Activated T-cell treated with anti-CD3 and anti-CD28 coated beads for 24 hours (primary cell): Measurements from ENCODE around the gene BCL2L13.
A peak's percentile ranks its signal among the peaks of the same experiment; 100 is the strongest.
"Not testable (repeated sequence)": the region's sequence is repeated elsewhere in the genome, so short reads cannot be mapped to it uniquely, and the experiment has no call there.

Source experiments
- DNase-seq: peaks from one replicate; pipeline ENCODE4 v3.0.0-alpha.2; 2020; ENCODE audit warnings: low read depth

Gene BCL2L13

GRCh38 chr22:17695986-17696385, 57.4 kb downstream of the BCL2L13 start:
- DNase-seq: no peak

DNA sequence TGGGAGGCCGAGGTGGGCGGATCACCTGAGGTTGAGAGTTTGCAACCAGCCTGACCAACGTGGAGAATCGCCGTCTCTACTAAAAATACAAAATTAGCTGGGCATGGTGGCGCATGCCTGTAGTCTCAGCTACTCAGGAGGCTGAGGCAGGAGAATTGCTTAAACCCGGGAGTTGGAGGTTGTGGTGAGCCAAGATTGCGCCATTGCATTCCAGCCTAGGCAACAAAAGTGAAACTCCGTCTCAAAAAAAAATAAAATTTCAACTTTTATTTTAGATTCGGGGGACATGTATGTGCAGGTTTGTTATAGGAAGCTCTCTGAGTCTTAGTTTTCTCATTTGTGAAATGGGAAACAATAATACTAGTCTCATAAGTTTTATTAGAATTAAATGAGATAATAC, 58.6 kb downstream of the BCL2L13 start:
- not testable (repeated sequence) for DNase-seq

DNA sequence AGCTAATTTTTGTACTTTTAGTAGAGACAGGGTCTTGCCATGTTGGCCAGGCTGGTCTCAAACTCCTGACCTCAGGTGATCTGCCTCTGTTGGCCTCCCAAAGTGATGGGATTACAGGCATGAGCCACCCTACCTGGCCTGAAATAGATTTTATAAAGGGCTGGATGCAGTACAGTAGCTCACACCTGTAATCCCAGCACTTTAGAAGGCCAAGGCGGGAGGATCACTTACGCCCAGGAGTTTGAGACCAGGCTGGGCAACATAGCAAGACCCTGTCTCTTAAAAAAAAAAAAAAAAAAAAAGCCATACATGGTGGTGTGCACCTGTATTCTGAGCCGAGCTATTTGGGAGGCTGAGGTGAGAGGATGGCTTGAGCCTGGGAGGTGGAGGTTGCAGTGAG, 59.7 kb downstream of the BCL2L13 start:
- not testable (repeated sequence) for DNase-seq

DNA sequence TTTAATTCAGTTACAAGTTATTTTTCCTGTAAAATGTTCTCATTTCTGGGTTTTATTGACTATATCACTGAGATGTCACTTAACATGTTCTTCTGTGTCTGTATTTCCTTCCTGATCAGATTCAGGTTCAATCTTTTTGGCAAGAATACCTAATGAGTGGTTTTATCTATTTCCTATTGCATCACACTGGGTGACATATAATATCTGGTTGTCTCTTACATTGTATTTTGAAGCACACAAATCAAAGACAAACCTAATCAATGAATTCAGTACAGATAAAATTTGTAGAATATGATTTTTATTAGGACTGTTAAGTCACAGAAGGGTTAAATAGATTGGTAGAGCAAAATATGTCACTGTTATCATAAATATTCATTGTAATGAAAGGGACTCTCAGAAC, 60.4 kb downstream of the BCL2L13 start:
- no peak for DNase-seq

DNA sequence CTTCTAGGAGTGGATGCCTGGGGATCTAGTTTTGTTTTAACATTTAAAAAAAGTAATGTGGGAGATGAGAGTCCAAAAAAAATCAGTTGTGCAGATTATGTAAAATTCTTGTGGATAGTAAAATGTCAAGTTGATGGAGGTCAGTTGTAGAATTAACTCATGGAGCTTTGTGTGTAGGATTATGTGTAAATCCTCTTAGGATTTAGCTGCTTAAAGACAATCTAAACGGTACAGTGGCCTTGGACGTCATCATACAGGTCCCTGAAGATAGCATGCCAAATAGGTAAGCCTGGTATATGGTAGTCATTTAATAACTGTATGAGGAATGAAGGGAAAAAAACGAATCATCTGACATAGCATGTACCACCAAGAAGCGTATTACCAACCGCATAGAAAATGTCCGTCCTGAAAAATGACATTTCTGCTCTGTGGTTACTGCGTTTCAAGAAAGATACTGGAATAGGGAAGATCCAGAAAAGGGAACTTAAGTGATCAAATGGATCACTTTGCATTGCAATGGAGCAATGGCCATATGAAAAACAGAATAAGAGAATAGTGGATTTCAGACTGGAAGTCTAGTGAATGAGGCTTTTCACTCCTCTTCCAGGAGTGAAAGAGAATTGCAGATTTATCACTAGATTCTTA, 61.3 kb downstream of the BCL2L13 start:
- DNase-seq: no peak

DNA sequence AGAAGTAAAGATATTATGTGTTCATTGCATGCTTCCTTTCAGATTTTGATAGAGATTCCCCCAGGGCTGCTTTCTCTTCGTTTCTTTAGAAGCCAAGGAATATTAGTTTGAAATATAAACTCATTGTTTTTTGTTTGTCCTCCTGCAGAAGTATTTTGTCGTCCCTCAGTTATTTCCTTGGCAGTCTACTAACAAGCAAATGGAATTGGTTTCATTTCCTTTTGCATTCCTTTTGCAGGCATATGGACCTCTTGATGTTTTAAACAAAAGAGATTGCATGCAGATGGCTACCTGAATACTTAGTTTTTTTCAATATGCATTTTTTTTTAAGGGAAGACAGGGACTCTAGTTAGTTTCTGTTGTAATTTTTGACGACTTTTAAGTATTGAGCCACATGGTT, 62.2 kb downstream of the BCL2L13 start:
- no peak for DNase-seq

DNA sequence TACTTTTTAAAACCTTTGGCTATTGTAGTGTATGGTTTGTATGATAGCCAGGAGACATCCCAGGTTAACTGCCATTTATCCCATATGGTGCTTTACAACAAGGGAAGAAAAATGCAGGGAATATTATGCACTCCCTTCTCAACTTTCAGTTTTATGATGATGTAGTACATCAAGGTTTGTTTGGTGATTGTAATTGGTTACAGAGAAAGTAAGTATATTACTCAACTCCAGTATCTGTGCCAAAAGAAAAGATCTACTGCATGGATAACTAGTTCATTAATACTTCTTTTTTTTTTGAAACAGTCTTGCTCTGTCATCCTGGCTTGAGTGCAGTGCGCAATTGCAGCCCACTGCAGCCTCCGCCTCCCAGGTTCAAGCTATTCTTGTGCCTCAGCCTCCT, 65.3 kb downstream of the BCL2L13 start:
- DNase-seq: no peak

DNA sequence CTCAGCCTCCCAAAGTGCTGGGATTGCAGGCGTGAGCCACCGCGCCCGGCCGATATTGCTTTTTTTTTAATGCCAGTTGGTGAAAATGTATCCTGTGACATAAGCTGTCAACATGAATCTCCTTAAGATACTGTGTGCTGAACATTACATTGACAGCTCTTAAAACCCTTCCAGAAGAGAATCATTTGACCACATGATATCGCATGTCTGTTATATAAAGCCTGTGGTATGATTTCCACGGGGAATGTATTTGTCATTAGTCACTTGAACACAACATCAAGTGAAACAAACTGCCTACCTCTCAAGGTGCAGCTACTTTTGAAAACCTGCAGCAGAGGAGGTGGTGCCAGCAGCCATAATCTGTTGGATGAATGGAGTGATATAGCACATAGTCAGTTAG, 67.0 kb downstream of the BCL2L13 start:
- DNase-seq: no peak

- DNase-seq: peak; percentile 33
These were observed 67.7 kb downstream of the BCL2L13 start for GRCh38 chr22:17705951-17706900.

DNA sequence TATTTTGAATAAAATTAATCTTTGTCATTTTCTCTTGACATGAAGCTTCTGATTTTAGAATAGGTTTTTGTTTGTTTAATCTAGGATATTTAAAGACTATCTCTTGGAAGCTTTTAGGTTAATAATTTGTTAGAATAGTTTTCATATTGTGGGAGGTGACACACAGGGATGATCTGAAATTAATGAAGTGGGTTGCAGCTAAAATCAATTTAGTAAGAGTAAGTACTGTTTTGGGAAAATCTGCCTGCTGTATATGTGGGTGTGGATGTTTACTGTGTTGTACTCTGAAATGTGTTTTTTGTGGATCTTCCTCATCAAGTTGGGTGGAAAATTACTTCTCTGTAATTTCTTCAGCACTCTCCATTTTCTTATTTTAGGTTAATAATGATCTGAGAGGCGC, 68.4 kb downstream of the BCL2L13 start:
- DNase-seq: no peak

DNA sequence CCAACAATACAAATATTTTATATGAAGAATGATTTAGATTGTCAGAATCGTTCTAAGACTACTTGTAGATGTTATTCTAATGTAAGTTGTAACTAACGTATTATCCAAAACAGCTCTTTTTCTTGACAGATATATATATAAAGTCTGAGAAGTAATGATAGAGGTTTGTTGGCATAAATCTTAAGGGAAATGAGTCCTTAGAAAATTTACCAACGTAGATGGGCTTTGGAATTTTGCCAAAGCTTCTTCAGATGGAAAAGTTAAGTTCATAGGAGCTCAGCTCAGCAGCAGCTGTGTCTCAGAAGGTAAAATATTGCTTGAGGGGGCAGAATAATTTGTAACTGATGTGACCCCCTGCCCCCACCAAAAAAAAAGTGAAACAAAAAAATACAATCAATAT, 69.0 kb downstream of the BCL2L13 start:
- no peak for DNase-seq

- DNase-seq: no peak
These were observed 71.5 kb downstream of the BCL2L13 start for GRCh38 chr22:17710023-17710422.

DNA sequence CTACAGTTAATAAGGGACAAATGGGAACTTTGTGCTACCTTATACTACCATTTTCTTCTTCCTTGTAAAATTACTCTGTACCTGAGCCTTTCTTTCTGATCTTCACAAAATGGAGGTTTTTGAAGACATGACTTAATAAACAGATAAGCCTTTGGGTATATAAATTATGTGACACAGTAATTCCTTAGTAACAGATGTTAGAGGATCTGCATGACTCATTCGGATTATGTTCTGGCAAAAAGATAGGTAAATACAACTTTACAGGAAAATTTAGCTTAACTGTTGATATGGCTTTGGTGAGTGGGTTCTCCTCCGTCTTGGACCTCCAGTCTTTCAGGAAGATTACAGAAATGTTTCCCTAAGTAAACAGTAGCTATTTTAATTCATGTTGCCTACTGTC, 73.9 kb downstream of the BCL2L13 start:
- DNase-seq: no peak

DNA sequence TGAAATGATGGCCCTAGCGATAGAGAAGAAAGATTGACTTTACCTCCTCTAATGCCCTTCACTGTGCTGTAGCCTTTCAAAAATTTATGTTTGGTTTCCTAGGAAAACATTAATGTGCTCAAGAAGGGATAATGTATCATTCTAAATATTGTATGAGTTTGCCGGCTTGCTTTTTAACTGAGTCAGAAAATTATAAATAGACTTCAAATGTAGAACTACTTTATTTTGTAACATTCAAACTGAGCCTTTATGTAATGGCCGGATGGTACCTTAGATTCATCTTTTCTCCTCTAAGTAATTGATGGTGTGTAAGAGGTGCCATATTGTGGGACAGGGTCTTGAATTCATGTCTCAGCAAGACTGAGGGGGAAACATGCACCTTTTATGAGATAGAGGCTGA, 78.0 kb downstream of the BCL2L13 start:
- no peak for DNase-seq

DNA sequence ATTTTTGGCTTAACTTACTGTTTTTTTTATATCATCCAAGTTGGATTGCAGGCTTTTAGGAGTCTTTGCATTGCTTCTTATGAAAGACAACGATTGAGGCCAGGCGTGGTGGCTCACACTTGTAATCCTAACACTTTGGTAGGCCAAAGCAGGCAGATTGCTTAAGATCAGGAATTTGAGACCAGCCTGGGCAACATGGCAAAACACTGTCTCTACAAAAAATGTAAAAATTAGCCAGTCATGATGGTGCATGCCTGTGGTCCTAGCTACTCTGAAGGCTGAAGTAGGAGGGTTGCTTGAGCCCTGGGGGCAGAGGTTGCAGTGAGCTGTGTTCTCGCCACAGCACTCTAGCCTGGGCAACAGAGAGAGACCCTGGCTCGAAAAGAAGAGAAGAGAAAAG, 79.2 kb downstream of the BCL2L13 start:
- no peak for DNase-seq

GRCh38 chr22:17719911-17720310, 81.4 kb downstream of the BCL2L13 start:
- DNase-seq: no peak

DNA sequence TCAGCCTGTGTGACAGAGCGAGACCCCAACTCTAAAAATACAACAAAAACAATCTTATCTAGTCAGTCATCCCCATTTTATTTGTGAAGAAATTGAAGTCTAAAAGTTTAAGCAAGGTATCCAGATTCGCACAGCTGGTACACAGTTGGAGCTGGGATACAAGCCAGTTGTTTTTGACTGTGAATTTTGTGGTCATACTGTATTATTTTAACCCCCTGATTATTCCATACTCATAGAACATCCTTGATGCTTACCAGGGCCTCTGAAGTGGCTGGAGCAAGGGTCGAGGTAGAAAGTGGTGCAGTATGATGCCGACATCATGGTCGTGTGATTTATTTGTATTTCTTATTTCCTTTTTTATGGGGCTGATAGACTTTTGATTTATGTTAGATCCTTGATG, 85.7 kb downstream of the BCL2L13 start:
- no peak for DNase-seq

- DNase-seq: no peak
These were observed 86.3 kb downstream of the BCL2L13 start for GRCh38 chr22:17724678-17725499.

DNA sequence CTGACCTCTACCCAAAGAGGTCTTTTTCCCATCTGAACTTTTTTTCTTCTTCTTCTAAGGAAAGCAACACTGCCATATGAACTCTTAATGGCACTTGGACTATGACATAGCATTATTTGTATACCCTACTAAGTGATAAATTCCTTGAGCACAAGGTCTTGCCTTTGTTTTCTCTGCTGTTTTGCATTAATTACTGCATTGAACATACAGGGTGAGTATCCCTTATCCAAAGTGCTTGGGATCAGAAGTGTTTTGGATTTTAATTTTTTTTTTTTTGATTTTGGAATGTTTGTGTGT, 86.9 kb downstream of the BCL2L13 start:
- no peak for DNase-seq

GRCh38 chr22:17726006-17726927, 87.7 kb downstream of the BCL2L13 start:
- no peak for DNase-seq
